HCT116 (cell line): ENCODE data around the gene CFAP97D2.

Source experiments
- CBX3 ChIP-seq: IDR thresholded peaks from 2 replicates; pipeline ENCODE4 v1.6.1; 2012; ENCODE audit warnings: low read depth
- EZH2 ChIP-seq: fragments of 200-600 bp; sonication (generic); IDR thresholded peaks from 2 replicates; pipeline ENCODE4 v1.6.1; 2017; ENCODE audit warnings: antibody characterized with exemption, mixed run types
- EZH2phosphoT487 ChIP-seq: fragments of 200-600 bp; IDR thresholded peaks from 2 replicates; pipeline ENCODE4 v1.6.1; 2018; ENCODE audit warnings: antibody characterized with exemption, borderline replicate concordance
- FOSL1 ChIP-seq: IDR thresholded peaks from 2 replicates; pipeline ENCODE4 v1.6.1; 2012; ENCODE audit warnings: low read depth
- JUND ChIP-seq: IDR thresholded peaks from 2 replicates; pipeline ENCODE4 v1.6.1; 2012
- POLR2A ChIP-seq: IDR thresholded peaks from 2 replicates; pipeline ENCODE4 v1.7.0; 2011; ENCODE audit warnings: borderline replicate concordance; ENCODE audit not compliant: insufficient read depth, insufficient read length; ENCODE audit errors: extremely low read depth
- POLR2AphosphoS5 ChIP-seq: IDR thresholded peaks from 2 replicates; pipeline ENCODE4 v1.6.1; 2011; ENCODE audit warnings: mild to moderate bottlenecking, low read depth, low read length, moderate library complexity
- RAD21 ChIP-seq: IDR thresholded peaks from 2 replicates; pipeline ENCODE4 v1.6.1; 2012; ENCODE audit warnings: low read depth, mild to moderate bottlenecking
- SIN3A ChIP-seq: IDR thresholded peaks from 2 replicates; pipeline ENCODE4 v1.6.1; 2012; ENCODE audit warnings: low read depth
- SP1 ChIP-seq: IDR thresholded peaks from 2 replicates; pipeline ENCODE4 v1.6.1; 2012; ENCODE audit warnings: low read depth
- TCF7L2 ChIP-seq: IDR thresholded peaks from 2 replicates; pipeline ENCODE4 v1.7.0; 2011; ENCODE audit warnings: borderline replicate concordance, inconsistent platforms; ENCODE audit not compliant: insufficient read depth, insufficient read length; ENCODE audit errors: extremely low read depth
- TF ChIP-seq, protein P1 (sequence below), 3 experiments: fragments of 200-600 bp in 1 of 3; sonication (generic) in 1 of 3; IDR thresholded peaks in 2 of 3; conservative IDR thresholded peaks in 1 of 3; 2 replicates each; pipeline ENCODE4 v1.5.1; 2012 to 2017; ENCODE audit warnings: low read depth in 2 of 3, low read length in 2 of 3, antibody characterized with exemption in 1 of 3, borderline replicate concordance in 1 of 3, control low read depth in 1 of 3, mild to moderate bottlenecking in 1 of 3, mixed read lengths in 1 of 3, mixed run types in 1 of 3, moderate library complexity in 1 of 3; ENCODE audit not compliant: insufficient read depth in 1 of 3
- TF ChIP-seq, protein P2 (sequence below): IDR thresholded peaks from 2 replicates; pipeline ENCODE4 v1.6.1; 2012; ENCODE audit warnings: low read depth
- TF ChIP-seq, protein P3 (sequence below): IDR thresholded peaks from 2 replicates; pipeline ENCODE4 v1.6.1; 2012

DNA sequence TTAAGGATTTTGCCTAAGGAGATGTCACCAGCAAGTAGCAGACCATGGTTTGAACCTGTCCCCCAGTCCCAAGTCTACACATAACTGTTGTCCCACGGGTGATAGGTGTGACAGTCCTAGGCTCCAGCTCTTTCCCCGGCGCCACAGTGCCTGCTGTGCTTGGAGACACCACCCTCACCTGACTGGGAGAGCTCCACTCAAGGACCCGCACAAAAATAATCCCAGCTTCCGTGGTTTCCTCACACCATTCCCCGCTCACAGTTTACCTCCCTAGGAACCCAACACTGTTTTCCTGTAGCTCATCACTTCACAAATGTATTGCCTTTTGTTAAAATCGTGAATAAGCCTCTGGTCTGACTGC lies 26.8 kb upstream of the CFAP97D2 start:
- TF ChIP-seq TCF7L2 (no peak), EZH2phosphoT487 (no peak), EZH2 (no peak), POLR2AphosphoS5 (no peak), SIN3A (no peak), POLR2A (no peak), SP1 (no peak), RAD21 (no peak), JUND (no peak), FOSL1 (no peak), CBX3 (no peak)
- TF ChIP-seq, protein P1, sequence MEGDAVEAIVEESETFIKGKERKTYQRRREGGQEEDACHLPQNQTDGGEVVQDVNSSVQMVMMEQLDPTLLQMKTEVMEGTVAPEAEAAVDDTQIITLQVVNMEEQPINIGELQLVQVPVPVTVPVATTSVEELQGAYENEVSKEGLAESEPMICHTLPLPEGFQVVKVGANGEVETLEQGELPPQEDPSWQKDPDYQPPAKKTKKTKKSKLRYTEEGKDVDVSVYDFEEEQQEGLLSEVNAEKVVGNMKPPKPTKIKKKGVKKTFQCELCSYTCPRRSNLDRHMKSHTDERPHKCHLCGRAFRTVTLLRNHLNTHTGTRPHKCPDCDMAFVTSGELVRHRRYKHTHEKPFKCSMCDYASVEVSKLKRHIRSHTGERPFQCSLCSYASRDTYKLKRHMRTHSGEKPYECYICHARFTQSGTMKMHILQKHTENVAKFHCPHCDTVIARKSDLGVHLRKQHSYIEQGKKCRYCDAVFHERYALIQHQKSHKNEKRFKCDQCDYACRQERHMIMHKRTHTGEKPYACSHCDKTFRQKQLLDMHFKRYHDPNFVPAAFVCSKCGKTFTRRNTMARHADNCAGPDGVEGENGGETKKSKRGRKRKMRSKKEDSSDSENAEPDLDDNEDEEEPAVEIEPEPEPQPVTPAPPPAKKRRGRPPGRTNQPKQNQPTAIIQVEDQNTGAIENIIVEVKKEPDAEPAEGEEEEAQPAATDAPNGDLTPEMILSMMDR (IDR thresholded peaks at IDR 0.05 in 2 of 3, conservative IDR thresholded peaks at IDR 0.05 in 1 of 3; ENCODE audit: borderline replicate concordance in 1 of 3, insufficient read depth in 1 of 3, low read depth in 2 of 3, low read length in 2 of 3), result no peak
- TF ChIP-seq, protein P2, sequence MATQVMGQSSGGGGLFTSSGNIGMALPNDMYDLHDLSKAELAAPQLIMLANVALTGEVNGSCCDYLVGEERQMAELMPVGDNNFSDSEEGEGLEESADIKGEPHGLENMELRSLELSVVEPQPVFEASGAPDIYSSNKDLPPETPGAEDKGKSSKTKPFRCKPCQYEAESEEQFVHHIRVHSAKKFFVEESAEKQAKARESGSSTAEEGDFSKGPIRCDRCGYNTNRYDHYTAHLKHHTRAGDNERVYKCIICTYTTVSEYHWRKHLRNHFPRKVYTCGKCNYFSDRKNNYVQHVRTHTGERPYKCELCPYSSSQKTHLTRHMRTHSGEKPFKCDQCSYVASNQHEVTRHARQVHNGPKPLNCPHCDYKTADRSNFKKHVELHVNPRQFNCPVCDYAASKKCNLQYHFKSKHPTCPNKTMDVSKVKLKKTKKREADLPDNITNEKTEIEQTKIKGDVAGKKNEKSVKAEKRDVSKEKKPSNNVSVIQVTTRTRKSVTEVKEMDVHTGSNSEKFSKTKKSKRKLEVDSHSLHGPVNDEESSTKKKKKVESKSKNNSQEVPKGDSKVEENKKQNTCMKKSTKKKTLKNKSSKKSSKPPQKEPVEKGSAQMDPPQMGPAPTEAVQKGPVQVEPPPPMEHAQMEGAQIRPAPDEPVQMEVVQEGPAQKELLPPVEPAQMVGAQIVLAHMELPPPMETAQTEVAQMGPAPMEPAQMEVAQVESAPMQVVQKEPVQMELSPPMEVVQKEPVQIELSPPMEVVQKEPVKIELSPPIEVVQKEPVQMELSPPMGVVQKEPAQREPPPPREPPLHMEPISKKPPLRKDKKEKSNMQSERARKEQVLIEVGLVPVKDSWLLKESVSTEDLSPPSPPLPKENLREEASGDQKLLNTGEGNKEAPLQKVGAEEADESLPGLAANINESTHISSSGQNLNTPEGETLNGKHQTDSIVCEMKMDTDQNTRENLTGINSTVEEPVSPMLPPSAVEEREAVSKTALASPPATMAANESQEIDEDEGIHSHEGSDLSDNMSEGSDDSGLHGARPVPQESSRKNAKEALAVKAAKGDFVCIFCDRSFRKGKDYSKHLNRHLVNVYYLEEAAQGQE, result no peak
- TF ChIP-seq, protein P3, sequence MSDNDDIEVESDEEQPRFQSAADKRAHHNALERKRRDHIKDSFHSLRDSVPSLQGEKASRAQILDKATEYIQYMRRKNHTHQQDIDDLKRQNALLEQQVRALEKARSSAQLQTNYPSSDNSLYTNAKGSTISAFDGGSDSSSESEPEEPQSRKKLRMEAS, result no peak
